GM06990 (cell line): ENCODE measurements around the gene MPC1.

Experiments
- DNase-seq: peaks from one replicate; pipeline ENCODE4 v3.0.0-alpha.2; 2011; ENCODE audit not compliant: insufficient read length; ENCODE audit errors: extremely low read depth
- H3K27me3 ChIP-seq: replicated peaks from 2 replicates; pipeline ENCODE4 v1.6.0; 2011; ENCODE audit warnings: low read length; ENCODE audit not compliant: control insufficient read depth, insufficient read depth
- H3K36me3 ChIP-seq: 2 replicates; pipeline ENCODE4 v1.5.1; 2011; ENCODE audit warnings: low read length; ENCODE audit not compliant: control insufficient read depth, insufficient read depth
- H3K4me3 ChIP-seq: replicated peaks from 2 replicates; pipeline ENCODE4 v1.5.1; 2011; ENCODE audit warnings: low read depth, mild to moderate bottlenecking, control low read depth, low read length
- TF ChIP-seq, protein P1 (sequence below): IDR thresholded peaks from 2 replicates; pipeline ENCODE4 v1.5.1; 2011; ENCODE audit warnings: low read length, control low read depth, mild to moderate bottlenecking, inconsistent platforms; ENCODE audit not compliant: insufficient read depth, poor library complexity, severe bottlenecking

The MPC1 gene

DNA sequence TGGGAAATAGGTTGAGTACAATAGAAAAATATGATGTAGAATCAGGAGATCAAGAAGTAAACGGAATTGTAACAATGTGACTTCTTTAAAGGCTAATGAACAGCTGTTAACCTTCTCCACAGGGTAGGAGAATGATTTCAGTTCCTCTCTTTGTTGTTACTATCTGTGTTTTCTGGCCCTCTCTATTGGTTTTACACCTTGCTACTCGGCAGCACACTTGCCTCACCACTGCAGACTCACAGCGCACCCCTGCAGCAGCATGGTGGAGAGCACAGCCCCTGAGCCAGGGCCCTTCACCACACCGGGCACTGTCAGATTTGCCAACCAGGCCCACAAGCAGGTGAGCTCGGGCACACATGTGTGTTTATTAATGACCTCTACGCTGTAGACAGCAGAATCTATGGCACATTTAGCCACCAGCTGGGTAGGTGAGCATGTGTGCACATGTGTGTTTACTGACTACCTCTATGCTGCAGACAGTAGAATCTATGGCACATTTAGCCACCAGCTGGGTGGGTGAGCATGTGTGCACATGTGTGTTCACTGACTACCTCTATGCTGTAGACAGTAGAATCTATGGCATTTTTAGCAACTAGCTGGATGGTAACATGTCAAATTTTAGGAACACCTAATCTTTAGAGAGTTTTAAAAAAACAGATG lies 57.2 kb downstream of the MPC1 start:
- peaks cover 27% of the 10 kb centered on the region for H3K36me3 ChIP-seq
- DNase-seq, result peak; percentile 41
- no peak overlapping the region for H3K4me3 ChIP-seq
- TF ChIP-seq, protein P1, sequence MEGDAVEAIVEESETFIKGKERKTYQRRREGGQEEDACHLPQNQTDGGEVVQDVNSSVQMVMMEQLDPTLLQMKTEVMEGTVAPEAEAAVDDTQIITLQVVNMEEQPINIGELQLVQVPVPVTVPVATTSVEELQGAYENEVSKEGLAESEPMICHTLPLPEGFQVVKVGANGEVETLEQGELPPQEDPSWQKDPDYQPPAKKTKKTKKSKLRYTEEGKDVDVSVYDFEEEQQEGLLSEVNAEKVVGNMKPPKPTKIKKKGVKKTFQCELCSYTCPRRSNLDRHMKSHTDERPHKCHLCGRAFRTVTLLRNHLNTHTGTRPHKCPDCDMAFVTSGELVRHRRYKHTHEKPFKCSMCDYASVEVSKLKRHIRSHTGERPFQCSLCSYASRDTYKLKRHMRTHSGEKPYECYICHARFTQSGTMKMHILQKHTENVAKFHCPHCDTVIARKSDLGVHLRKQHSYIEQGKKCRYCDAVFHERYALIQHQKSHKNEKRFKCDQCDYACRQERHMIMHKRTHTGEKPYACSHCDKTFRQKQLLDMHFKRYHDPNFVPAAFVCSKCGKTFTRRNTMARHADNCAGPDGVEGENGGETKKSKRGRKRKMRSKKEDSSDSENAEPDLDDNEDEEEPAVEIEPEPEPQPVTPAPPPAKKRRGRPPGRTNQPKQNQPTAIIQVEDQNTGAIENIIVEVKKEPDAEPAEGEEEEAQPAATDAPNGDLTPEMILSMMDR, result no peak
- no peaks in the 10 kb centered on the region for H3K27me3 ChIP-seq

DNA sequence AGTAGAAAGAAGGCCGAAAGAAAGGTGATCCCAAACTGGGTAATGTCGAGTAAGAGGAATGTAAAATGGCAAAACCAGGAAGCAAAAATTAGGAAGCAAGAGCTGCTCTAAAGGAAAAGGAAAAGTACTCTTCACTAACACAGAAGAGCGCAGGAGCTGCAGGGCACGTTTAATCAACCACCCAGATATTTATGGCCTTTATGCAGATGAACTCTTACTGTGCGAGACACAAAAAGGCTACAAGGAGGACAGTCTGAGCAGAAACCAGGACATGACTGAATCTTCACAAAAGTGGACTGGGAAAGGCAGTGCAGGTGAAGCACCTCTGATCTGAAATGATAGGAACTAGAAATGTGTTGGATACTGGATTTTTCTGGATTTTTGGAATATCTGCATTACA lies 59.3 kb downstream of the MPC1 start:
- peaks cover 26% of the 10 kb centered on the region for H3K36me3 ChIP-seq
- TF ChIP-seq, protein P1, result no peak
- no peaks in the 10 kb centered on the region for H3K27me3 ChIP-seq
- no peak for DNase-seq
- no peak overlapping the region for H3K4me3 ChIP-seq

DNA sequence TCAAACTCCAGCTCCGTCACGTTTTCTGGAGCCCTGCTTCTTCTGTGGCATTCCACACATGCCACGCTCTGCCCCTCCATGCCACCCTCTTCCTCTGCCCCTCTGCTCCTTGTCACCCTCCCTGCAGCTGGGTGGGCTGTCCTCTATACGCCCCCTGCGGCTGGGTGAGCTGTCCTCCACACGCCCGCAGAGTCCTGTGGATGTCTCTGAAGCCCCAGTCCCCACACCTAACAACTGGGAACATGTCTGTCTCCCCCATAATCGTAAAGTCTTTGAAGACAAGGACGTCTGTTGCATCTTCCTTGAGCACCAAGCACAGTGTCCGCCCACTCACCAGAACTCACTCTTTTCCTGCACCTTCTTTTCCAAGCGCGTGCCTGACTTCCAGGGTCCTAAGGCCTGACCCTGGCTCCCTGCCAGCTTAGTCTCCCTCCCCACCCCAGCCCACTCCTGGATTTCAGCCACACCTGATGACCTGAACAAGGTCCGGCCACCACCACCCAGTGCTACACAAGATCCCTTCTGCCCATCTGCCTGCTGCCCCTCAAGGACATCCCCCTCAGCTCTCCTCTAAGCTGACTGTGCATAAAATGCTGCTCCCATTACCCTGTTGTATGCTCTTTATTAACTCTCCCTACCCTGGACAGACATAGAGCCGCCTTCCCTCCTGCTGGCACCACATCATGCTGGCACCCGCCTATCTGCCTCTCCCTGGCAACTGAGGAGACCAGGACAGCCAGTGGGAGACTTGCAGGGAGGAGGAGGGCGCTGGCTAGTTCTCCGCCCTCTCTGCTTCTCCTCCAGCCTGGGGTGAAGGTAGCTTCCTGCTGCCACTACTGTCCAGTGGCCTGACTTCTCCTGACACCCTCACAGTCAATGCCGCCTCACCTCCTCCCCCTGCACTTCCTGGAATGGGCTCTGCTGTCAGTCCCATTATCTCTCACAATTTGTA lies 63.8 kb downstream of the MPC1 start:
- TF ChIP-seq, protein P1, result no peak
- Histone ChIP-seq H3K27me3 (no peaks in the 10 kb centered on the region), H3K36me3 (peaks cover 13% of the 10 kb centered on the region), H3K4me3 (no peak overlapping the region)
- no peak for DNase-seq

DNA sequence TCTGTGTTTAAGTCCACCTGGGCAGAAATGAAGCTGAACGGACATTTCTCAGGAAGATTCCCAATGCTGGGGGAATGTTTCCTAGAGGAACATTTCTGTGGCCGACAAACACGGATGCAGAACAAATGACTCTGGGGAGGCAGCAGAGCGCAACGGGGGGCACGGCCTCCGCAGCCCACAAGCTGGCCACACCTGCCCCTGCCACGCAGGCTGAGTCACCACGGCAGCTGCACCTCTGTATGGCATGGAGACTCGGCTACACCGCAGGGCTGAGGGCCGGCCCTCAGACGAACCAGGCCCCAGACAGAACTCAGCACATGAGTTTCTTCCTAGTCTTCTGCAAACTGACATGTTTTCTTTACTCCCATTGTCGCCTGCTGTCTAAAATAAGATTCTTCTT lies 64.5 kb downstream of the MPC1 start:
- Histone ChIP-seq H3K4me3 (no peak overlapping the region), H3K27me3 (no peaks in the 10 kb centered on the region), H3K36me3 (peaks cover 9% of the 10 kb centered on the region)
- DNase-seq, result no peak
- TF ChIP-seq, protein P1, result no peak

DNA sequence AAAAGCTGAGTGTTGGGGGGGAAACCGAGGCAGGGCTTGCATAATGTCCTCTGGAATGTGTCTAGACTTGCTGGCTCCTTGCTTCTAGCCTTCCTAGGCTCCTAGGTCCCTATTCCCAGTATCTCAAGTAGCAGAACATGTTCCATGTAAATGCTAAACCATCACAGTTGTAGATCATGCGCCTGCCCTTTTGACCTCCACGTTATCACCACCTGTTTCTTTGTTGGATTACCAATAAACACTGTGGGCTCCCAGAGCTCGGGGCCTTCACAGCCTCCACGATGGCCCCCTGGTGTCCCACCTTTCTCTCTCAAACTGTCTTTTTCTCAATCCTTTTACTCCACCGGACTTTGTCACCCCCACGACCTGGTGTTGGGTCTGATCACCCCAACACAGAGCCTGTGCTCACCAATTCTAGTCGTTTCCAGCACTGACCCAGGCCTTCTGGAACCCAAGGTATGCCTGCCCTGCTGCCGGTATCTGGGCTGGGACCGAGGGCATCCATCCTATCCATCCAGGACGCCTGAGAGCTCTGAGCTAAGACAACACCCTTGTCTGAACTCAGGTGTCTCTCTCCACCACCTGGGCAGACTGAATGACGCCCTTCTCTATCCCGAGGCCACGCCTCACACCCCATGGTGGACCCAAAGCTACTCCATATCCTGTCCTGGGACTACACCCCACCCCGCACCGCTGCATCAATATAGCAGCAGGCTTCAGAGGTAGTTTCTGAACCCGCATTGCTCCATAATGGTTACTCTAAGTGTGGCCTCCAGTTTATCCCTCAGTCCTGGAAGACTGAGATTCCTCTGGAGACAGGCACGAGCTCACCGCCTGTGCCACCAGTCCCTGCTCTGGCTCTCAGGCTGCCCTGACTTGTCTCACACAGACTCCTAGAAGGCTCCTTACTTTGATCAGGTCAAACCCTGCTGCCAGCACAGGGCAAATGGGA lies 65.2 kb downstream of the MPC1 start:
- H3K4me3 ChIP-seq, result no peak overlapping the region
- DNase-seq, result no peak
- no peaks in the 10 kb centered on the region for H3K27me3 ChIP-seq
- H3K36me3 ChIP-seq, result peaks cover 8% of the 10 kb centered on the region
- TF ChIP-seq, protein P1, result no peak
